HuH-7 (cell line): ENCODE measurements around the gene CAMK2N2.
"Not testable (repeated sequence)": the region's sequence is repeated elsewhere in the genome, so short reads cannot be mapped to it uniquely, and the experiment has no call there.

Experiments
- DNase-seq: peaks from one replicate; pipeline ENCODE4 v3.0.0; 2011; ENCODE audit warnings: low spot score

The CAMK2N2 gene

DNA sequence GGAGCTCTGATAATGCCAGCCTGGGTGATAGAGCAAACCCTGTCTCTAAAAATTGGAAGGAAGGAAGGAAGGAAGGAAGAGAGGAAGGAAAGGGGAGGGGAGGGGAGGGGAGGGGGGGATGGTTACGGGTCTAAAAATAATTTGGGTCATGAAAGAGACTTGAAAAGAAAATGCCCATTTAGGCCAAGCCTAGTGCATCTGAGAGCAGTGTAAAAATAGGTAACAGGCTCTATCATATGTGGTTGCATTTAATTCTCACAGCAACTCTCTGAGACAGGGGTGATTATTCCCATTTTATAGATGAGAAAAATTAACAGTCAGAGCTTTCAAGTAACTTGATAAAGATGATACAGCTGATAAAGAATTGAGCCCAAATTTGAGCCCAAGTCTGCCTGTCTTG, 10.9 kb upstream of the CAMK2N2 start:
- no peak for DNase-seq

DNA sequence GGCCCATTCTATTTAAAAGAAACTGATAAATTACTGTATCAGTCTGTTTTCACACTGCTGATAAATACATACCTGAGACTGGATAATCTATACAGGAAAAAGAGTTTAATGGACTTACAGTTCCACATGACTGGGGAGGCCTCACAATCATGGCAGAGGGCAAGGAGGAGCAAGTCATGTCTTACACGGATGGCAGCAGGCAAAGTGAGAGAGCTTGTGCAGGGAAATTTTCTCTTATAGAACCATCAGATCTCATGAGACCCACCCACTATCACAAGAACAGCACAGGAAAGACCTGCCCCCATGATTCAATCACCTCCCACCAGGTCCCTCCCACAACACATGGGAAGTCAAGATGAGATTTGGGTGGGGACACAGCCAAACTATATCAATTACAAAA, 5.9 kb upstream of the CAMK2N2 start:
- not testable (repeated sequence) for DNase-seq

DNA sequence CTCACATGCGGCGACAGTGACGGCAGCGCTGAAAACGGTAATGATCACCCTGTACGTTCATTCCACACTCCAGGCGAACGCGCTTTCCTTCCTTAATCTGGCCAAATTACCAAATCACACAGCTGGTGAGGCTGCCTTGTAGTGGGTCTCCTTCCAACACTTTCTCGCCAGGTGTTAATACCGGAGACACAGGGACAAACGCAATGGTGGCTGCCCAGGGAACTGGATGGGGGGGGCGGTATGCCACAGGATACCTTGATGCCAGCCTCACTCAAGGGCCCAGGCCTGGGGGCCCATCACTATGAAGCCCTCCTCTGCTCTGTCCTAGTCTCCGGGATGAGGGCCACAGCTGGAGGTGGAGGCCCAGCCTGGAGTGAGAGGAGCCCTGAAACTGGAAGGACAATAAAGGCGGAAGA, 1.4 kb upstream of the CAMK2N2 start:
- DNase-seq = no peak

DNA sequence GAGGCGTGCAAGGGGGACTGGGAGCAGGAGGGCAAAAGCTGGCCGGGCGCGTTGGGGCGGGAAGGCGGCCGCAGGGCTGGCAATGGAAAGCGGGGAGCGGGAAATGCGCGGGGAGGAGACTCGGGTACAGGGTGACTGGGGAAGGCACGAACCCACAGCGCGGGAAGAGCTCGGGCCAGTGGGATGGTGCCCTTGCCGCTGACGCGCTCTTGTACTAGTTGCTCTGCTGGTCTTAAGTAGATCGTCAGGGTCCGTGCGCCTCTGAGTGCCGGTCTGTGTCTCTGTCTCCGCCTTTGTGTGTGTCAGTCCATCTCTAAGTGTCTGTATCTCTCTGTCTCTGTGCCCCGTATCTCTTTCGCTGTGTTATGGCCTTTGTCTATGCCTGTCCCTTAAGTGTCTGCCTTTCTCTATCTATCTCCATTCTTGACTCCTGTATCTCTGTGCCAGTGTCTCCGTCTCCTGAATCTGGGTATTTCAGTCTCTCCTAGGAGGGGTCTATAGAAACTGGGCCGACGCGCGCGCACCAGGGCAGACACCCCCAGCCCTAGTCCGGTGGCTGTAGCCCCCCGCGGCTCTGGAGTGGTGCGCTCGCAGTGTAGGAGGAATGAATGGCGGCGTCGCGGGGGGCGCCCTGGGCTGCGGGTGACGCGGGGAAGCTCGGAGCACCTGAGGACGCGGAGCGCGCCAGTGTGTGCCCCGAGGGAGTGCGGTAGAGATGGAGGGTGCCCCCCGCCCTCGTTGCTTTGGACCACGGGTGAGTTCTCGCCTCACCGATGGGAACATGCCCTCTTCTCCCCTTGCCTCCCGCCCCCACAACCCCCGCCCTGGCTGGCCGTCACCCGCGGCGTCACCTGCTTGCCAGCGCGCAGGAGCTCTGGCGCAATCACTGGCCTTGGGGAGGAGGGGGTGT, 756 bp upstream of the CAMK2N2 start:
- DNase-seq = no peak

DNA sequence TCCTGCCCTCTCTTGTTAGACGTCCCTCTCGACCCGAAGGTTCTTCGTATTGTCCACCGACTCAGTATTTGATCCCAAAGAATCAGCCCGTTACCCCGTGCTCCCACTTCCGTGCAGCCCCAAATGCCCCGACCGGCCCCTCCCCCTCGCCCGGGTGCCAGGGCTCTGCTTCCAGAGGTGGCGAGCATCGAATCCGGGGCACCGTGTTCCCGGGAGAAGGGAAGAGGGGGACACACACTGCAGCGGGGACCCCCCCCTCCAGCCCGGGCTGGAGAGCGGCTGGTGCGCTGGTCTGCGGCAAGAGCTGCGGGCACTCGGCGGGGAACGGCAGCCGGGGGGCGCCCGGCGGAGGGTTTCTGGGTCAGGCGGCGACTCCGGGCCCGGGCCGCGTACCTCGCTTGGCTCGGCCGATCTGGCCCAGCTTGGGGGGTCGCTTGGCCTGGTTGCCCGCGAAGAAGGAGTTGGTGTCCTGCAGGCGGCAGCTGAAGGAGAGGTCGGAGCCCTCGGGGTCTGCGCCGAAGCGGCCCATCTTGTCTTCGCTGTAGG, 556 bp downstream of the CAMK2N2 start:
- DNase-seq = no peak

DNA sequence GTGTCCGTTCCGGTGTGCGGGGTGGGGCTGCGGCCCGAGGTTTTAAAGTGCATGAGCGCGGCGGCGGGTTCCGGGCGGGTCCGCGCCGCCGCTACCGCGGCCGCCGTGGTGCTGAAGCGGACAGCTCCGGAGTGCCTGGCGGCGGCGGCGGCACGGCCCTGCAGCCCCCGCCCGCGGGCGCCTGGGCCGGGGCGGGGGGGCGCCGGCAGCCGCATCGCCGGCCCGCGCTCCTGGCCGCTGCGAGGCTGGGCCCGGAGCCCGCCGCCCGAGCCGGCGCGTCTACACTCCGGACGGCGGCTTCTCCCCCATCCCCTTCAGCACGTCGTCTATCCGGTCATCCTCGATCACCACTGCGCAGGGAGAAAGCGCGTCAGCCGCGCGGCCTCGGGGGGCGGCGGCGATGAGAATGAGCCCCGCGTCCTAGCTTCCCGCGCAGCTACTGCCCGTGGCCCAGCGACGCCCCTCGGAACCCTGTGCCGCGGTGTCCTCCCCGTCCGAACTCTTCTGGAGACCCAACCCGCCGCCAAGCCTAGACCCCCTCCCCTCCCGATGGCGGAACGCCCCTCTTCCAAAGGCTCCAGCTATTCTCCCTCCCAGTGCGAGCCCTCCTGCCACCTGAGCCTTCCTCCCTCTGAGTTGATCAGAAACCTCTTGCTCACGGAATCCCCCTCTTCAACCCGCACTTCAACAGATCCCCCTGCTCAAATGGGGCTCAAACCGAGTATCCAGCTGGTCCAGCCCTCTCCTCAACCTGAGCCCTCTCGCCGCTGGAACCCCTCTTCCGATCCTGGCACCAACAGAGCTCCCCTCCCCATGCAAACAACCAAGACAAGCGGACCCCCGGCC, 1.3 kb downstream of the CAMK2N2 start:
- peak; percentile 64 for DNase-seq

DNA sequence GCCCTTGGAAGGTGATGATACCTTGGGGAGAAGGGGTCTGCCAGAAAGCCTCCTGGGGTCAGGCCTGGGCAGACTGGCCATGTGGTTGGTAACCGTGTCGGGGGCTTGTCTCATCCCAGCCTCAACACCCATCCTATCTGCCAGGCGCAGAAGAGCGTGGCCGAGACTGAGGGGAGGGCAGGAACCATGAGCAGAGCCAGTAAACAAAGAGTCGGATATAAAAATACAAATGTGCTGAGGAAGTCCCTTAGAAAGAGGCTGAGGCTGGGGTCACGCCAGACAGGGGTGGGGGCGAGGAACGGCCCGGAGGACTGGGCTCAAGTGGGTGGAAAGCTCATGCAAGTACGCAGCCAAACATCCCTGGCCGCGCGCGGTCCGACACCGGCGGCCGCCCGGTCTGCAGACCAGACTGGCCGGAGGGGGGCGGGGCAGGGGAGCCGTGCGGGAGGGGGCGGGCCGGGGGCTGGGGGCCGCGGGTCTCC, 1.9 kb downstream of the CAMK2N2 start:
- no peak for DNase-seq

DNA sequence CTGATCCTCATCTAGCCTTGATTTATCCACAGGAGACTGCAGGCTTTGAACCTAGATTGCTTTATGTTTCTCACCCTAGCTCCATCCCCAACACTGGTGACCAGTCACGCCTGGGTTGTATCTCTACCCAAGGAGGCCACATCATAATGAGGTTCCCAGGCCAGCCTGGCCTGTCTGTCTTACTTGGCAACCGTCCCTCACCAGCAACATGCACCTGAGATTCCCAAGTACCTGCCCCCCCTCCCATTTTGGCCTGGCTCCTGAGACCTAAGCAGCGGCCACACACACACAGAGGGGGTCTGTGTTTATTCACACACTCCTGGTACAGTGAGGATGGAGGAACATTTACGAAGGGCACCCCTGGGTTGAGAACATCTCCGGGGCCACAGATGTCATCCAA, 2.4 kb downstream of the CAMK2N2 start:
- DNase-seq = no peak

DNA sequence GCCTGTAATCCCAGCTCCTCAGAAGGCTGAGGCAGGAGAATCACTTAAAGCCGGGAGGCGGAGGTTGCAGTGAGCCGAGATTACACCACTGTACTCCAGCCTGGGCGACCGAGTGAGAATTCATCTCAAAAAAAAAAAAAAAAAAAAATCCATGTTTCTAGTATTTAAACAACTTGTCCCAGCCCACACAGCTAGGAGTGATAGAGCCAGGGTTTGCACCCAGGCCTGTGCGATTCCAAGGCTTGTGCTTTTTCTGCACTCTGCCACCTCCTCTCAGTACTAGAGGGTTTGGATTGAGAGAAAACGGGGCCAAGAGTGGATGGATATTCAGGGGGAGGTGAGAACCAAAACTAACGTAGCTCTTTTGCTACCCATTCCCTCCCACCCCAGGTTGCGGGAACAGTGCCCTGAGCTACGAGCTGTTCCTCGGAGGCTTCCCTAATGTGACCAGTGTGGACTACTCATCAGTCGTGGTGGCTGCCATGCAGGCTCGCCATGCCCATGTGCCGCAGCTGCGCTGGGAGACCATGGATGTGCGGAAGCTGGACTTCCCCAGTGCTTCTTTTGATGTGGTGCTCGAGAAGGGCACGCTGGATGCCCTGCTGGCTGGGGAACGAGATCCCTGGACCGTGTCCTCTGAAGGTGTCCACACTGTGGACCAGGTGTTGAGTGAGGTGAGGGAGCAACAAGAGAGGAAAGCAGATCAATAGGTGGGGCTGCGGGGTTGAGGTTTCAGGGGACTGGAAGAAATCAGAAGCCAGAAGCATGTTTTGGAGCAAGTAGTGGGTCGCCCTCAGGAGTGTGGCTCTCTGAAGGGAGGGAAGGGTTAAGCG, 4.1 kb downstream of the CAMK2N2 start:
- DNase-seq = no peak

DNA sequence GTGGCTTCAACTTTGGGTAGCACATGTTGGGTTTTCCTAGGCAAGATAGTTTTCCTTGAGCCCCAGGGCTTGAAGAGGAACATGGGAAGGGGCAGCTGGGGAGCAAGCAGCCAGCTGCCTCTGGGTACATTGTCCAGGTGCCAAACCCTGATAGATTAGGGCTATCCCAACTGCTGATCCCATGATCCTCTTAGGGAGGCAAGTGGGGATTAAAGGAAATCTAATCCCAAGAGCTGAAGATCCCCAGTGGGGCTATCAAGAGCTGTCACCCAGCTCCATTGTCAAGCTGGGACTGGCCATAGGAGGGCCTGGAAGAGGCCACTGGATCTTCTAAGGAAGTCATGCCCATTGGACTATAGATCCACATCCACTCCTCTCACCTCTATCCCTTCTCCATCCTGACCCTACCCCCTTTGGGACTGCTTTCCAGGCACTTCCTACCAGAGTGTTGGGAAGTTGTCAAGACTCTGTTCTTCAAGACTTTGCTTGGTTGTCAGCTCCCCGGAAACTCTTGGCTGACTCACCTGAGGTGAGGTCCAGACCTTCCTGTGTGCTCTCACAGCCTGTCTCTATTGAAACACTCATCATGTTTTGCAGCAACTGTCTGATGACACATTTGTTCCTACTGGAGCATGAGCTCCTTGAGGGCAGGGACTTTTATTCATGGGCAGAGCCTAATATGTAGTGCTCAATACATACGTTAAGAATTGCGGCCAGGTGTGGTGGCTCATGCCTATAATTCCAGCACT, 5.9 kb downstream of the CAMK2N2 start:
- DNase-seq = no peak

DNA sequence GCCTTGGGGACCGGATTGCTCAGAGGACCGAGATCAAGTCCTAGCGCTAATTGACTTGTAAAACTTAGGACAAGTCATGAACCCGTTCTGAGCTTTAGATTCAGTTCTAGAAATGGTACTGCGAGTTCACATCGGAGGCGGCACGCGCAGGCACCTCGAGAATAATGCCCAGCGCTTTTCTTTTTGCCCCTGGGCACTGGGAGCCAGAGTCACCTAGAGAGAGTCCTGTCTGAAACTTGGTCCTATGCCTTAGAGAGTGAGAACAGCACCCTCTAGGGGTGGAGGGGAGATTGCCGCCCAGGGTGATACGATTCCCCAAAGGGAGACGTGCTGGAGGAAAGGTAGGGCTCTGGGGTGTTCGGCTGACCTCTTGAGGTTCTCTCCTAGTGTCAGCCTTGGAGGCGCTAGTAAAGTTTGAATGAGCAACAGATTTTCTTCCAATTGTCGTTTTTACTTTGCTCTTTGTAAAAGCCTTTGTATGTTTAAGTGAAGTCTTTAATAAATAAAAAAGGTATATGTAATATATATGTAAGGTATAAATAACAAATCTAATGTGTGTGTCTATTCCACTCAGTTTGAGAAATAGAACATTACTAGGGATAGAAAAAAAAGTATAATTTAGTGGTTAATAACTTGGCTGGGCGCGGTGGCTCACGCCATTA, 11.1 kb downstream of the CAMK2N2 start:
- DNase-seq = peak; percentile 91

DNA sequence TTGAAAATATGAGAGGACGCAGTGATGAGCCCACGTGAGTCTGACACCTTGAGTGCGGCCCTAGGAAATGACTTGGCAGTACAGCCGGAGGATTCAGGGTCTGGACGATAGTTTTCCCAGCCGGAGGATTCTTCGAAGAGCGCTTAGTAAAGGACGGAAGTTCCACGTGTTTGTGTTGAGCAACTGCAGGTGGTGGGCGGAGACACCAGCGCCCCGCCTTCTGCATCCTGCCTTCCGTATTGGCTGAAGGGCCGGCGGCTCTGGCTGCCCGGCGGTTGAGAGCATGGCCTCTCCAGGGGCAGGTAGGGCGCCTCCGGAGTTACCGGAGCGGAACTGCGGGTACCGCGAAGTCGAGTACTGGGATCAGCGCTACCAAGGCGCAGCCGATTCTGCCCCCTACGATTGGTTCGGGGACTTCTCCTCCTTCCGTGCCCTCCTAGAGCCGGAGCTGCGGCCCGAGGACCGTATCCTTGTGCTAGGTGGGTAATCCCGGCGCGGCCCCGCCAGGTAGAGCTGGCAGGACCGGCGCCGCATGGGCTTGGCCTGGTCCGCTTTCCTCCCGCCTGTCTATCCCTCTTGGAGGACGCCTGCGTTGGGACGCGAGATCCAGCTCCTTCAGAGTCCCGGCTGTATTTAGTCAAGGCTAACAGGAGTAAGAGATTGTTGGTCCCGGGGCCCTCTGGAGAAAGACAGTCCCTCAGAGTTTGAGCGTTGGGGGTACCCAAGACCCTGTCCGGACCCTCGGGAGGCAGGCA, 11.8 kb downstream of the CAMK2N2 start, which contains the start of gene EEF1AKMT4:
EEF1AKMT4 (plus strand) TSS at position 261 of the 755 bp plus-strand sequence; CDS start at position 284, 23 bp downstream.
- peak; percentile 93 for DNase-seq

DNA sequence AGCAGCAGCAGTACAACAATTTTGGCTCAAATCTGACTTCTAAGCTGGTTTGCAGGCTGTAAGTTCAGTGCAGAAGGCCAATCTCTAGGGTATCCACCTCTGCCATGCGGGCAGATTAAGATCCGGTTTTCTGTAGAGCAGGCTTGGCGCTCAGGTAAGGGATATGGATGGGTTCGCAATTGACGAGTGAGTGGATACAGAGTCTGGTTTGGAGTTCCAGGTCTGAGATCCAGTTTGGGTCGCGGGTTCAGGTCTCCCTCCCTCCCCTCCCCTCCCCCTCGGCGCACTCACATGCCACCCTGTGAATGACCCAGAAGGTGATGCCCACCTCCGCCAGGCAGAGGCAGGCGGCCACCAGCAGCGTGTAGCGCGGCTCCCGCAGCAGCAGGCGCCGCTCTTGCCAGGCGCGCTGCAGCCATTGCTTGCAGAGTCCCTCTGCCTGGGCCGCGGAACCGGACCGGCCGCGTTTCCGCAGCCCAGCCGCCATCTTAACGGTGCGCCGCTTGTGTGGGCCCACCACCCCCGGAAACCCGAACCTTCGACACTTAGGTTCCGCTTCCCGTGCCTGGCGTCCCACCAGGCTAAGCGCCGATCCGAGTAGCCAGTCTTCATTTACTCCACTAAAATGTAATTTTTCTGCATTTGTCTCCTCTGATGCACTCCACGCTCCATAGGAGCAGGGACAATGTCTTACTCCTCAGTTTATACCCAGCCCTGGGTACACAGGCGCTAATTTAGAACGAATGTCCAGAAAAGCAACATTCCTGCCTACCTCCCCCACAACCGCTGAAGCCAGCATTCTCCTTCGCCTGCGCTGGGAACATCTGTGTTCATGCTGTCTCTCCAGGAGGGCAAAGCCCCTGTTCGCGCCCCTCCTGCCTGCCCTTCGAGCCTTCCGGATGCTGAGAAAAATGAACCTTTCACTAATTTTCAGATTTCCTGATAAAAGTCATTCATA, 12.6 kb downstream of the CAMK2N2 start, which contains the start of gene ALG3:
ALG3 (minus strand) TSS at position 509 of the 958 bp plus-strand sequence; CDS start at position 487, 22 bp downstream.
- DNase-seq = peak; percentile 84

DNA sequence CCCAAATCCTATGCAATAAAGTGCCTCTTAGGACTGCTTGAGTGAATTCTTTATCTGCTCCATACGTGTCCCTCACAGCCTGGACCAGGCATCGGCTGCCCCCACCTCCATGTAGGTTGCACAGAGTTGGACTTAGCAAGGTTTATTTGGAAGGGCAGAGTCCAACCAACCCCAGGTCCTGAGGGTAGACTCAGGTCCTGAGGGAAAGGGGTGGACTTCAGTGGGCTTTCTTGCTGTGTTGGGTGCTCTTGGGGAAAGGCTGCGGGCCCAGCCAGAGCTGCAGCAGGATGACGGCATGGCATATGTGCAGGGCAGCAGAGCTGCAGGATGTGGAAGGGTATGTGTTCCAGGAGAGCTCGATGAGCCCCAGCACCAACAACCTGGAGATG, 19.1 kb downstream of the CAMK2N2 start:
- no peak for DNase-seq

DNA sequence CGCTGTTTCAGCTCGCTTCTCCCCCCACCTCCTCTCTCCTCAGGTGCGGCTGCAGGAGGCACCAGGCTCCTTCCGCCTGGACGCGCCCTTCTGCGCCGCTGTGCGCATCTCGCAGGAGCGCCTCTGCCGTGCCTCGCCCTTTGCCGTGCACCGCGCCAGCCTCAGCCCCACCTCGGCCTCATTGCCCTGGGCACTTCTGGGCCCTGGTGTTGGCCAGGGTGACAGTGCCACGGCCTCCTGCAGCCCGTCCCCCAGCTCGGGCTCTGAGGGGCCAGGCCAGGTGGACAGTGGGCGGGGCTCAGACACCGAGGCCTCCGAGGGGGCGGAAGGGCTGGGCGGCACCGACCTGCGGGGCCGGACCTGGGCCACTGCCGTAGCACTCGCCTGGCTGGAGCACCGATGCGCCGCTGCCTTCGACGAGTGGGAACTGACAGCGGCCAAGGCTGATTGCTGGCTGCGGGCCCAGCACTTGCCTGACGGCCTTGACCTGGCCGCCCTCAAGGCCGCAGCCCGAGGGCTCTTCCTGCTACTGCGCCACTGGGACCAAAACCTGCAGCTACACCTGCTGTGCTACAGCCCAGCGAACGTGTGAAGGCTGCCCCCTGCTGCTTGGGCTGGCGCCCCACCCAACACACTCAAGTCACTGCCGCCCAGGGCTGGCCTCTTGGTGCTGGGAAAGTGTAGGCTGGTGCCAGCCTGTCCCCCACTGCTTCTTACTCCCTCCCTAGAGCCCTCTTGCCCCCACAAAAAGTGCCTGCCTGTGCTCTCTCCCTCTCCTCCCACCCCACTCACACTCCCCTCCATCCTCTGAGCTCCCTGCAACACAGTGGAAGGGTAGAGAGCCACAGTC, 19.7 kb downstream of the CAMK2N2 start:
- DNase-seq = no peak

DNA sequence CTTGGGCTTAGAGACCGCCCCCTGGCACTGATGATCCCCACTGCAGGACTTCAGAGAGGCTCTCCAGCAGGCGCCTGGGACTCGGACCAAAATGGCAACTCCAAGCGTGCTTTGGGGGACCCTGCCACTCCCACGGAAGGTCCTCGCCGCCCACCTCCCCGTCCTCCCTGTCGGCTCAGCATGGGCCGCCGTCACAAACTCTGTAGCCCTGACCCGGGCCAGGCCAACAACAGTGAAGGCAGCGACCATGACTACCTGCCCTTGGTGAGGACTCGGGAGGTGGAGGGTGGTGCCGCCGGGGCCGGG, 20.3 kb downstream of the CAMK2N2 start:
- DNase-seq = no peak

DNA sequence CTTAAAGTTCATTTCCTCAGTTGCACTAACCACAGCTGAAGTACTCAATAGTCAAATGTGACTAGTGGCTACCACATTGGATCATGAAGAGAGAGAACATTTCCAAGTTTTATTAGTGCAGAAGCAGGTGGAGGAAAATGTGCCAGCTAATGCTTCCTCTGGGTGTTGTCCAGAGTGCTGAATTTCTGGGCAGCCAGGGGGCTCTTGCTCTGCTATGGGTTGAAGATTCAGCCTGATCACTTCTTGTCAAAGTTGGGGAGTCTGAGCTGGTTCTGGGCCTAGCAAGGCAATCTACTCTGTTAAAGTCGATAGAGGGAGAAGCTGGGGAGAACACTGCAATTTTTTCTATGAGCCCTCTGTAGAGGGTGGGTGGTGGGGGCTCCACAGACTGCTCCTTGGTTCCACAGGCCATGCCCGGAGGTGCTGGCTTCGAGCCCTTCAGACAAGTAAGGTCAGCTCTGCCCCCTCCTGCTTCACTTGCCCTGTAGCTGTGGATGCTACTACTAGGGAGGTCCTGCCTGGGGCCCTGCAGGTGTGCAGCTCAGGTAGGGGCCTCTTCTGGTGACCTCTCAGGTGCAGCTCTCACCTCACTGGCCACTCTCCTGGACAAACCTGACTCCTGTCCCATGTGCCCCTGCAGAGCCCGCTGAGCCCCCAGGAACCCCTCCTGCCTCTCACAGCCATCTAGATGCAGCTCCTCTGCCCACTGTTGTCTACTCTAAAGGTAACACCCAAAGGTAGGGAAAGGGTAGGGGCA, 20.8 kb downstream of the CAMK2N2 start:
- DNase-seq = no peak
